Measurements from ENCODE around the gene DSCAML1. TPM values are rescaled to one million over a fixed set of nuclear protein-coding genes. Genes with fewer than 3 reads are reported as not detected.

DSCAML1 gene
- total RNA-seq, 1 experiment from 2014 or later, result 5.4 TPM

GRCh38 chr11:117807482-117808327 lies 10.7 kb upstream of the DSCAML1 start:
- in situ Hi-C loops (cut with HindIII; ENCODE audit: low pct_unique_long_range_greater_than_20kb, low sequenced_read_pairs), result loop anchor here (10.0 kb wide), 1 partner anchor 383 kb away; no protein-coding TSS in a partner anchor
- peak; percentile 49 for DNase-seq (ENCODE audit: low read depth)

GRCh38 chr11:117806846-117807245 lies 9.8 kb upstream of the DSCAML1 start:
- no peak for DNase-seq (ENCODE audit: low read depth)
- in situ Hi-C loops (cut with HindIII; ENCODE audit: low pct_unique_long_range_greater_than_20kb, low sequenced_read_pairs), result loop anchor here (10.0 kb wide), 1 partner anchor 382 kb away; no protein-coding TSS in a partner anchor

GRCh38 chr11:117805045-117805444 lies 8.0 kb upstream of the DSCAML1 start:
- in situ Hi-C loops (cut with HindIII; ENCODE audit: low pct_unique_long_range_greater_than_20kb, low sequenced_read_pairs), result loop anchor here (10.0 kb wide), 1 partner anchor 380 kb away; no protein-coding TSS in a partner anchor
- DNase-seq (ENCODE audit: low read depth), result no peak

GRCh38 chr11:117803896-117804295 lies 6.9 kb upstream of the DSCAML1 start:
- DNase-seq (ENCODE audit: low read depth), result no peak
- in situ Hi-C loops (cut with HindIII; ENCODE audit: low pct_unique_long_range_greater_than_20kb, low sequenced_read_pairs), result loop anchor here (10.0 kb wide), 1 partner anchor 379 kb away; no protein-coding TSS in a partner anchor

GRCh38 chr11:117799634-117800033 lies 2.6 kb upstream of the DSCAML1 start:
- in situ Hi-C loops (cut with HindIII; ENCODE audit: low pct_unique_long_range_greater_than_20kb, low sequenced_read_pairs), result loop anchor here (10.0 kb wide), 1 partner anchor 375 kb away; no protein-coding TSS in a partner anchor
- DNase-seq (ENCODE audit: low read depth), result no peak

GRCh38 chr11:117796456-117796871 lies 552 bp downstream of the DSCAML1 start:
- in situ Hi-C loops (cut with HindIII; ENCODE audit: low pct_unique_long_range_greater_than_20kb, low sequenced_read_pairs), result no loop called here

GRCh38 chr11:117795638-117796455 lies 1.2 kb downstream of the DSCAML1 start:
- in situ Hi-C loops (cut with HindIII; ENCODE audit: low pct_unique_long_range_greater_than_20kb, low sequenced_read_pairs), result no loop called here

More at GRCh38 chr11:117796456-117796871, 552 bp downstream of the DSCAML1 start:
- no peak for DNase-seq (ENCODE audit: low read depth)

GRCh38 chr11:117794772-117795629 lies 2.0 kb downstream of the DSCAML1 start:
- in situ Hi-C loops (cut with HindIII; ENCODE audit: low pct_unique_long_range_greater_than_20kb, low sequenced_read_pairs), result no loop called here
- no peak for DNase-seq (ENCODE audit: low read depth)

More at GRCh38 chr11:117795638-117796455, 1.2 kb downstream of the DSCAML1 start:
- no peak for DNase-seq (ENCODE audit: low read depth)

GRCh38 chr11:117794135-117794534 lies 2.9 kb downstream of the DSCAML1 start:
- DNase-seq (ENCODE audit: low read depth), result no peak
- in situ Hi-C loops (cut with HindIII; ENCODE audit: low pct_unique_long_range_greater_than_20kb, low sequenced_read_pairs), result no loop called here

GRCh38 chr11:117793583-117793982 lies 3.4 kb downstream of the DSCAML1 start:
- no peak for DNase-seq (ENCODE audit: low read depth)
- in situ Hi-C loops (cut with HindIII; ENCODE audit: low pct_unique_long_range_greater_than_20kb, low sequenced_read_pairs), result no loop called here

- no peak for DNase-seq (ENCODE audit: low read depth)
- in situ Hi-C loops (cut with HindIII; ENCODE audit: low pct_unique_long_range_greater_than_20kb, low sequenced_read_pairs), result no loop called here
These were observed 4.0 kb downstream of the DSCAML1 start for GRCh38 chr11:117792992-117793391.

GRCh38 chr11:117792241-117792640 lies 4.8 kb downstream of the DSCAML1 start:
- no peak for DNase-seq (ENCODE audit: low read depth)
- in situ Hi-C loops (cut with HindIII; ENCODE audit: low pct_unique_long_range_greater_than_20kb, low sequenced_read_pairs), result no loop called here

GRCh38 chr11:117790279-117790678 lies 6.7 kb downstream of the DSCAML1 start:
- in situ Hi-C loops (cut with HindIII; ENCODE audit: low pct_unique_long_range_greater_than_20kb, low sequenced_read_pairs), result no loop called here
- DNase-seq (ENCODE audit: low read depth), result no peak

GRCh38 chr11:117789241-117789640 lies 7.8 kb downstream of the DSCAML1 start:
- in situ Hi-C loops (cut with HindIII; ENCODE audit: low pct_unique_long_range_greater_than_20kb, low sequenced_read_pairs), result no loop called here
- no peak for DNase-seq (ENCODE audit: low read depth)

GRCh38 chr11:117786135-117786870 lies 10.7 kb downstream of the DSCAML1 start:
- peak; percentile 50 for DNase-seq (ENCODE audit: low read depth)
- in situ Hi-C loops (cut with HindIII; ENCODE audit: low pct_unique_long_range_greater_than_20kb, low sequenced_read_pairs), result no loop called here

- no peak for DNase-seq (ENCODE audit: low read depth)
- in situ Hi-C loops (cut with HindIII; ENCODE audit: low pct_unique_long_range_greater_than_20kb, low sequenced_read_pairs), result no loop called here
These were observed 14.9 kb downstream of the DSCAML1 start for GRCh38 chr11:117782101-117782500.

GRCh38 chr11:117781627-117782026 lies 15.4 kb downstream of the DSCAML1 start:
- DNase-seq (ENCODE audit: low read depth), result no peak
- in situ Hi-C loops (cut with HindIII; ENCODE audit: low pct_unique_long_range_greater_than_20kb, low sequenced_read_pairs), result no loop called here
